GM21529 (cell line): ENCODE results near the gene SORCS3.

Source experiments
- ATAC-seq: cut with Tn5 transposase; IDR thresholded peaks from one replicate; pipeline ENCODE4 v1.9.1; 2021; ENCODE audit not compliant: unreplicated experiment

The SORCS3 gene

GRCh38 chr10:104989880-104990279 lies 348.8 kb downstream of the SORCS3 start:
- no peak for ATAC-seq

GRCh38 chr10:104993085-104993484 lies 352.0 kb downstream of the SORCS3 start:
- no peak for ATAC-seq

DNA sequence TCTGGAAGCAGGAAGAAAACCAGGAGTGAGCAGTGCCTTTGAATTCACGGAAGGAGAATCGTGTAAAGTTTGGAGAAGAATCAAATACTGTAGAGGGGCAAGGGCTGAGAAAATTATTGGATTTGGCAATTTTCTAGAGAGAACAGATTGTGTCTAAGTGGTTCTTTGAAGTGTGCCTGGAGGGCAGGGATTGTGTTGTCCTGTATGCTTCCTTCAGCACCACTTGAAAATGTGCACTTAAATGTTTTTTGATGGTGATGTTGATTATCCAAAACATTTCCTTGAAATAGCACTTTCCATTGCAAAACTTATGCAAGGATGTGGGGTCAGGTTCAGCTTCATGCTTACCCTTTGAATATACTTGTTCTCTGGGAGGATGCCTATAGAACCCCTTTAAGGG lies 360.2 kb downstream of the SORCS3 start:
- no peak for ATAC-seq

DNA sequence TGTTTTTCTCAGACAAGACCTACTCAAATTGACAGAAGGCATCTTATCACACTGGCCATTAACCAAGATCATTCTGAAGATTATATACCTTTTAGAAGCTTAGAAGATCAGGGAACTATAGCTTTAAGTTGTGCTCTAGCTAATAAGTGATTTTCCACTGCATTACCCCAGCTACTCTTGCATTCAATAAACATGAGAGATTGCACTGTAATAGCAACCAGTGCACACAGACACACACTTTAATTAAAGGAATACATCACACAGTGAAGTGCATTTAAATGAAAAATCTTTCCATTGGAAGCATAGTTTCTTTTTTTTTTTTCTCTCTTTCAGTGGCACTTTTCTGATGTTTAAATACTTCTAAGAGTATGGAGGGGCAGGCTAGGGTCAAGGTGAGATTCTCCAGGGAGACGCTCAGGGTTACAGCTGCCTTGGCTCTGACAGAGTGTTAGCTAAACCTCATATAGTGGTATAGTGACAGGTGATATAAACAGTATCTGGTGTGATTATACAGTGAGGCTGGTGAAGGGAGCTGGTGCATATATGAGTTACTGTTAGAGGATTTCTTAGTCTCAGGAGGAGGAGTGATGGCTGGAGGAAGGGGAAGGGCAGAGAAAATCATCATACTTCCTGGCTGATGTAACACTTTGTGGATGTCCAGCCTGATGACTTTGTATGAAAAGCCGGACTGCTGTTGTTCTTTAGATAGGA lies 369.5 kb downstream of the SORCS3 start:
- no peak for ATAC-seq

GRCh38 chr10:105017116-105017515 lies 376.0 kb downstream of the SORCS3 start:
- ATAC-seq, result no peak

- no peak for ATAC-seq
Observed at GRCh38 chr10:105017691-105018090, 376.6 kb downstream of the SORCS3 start.

DNA sequence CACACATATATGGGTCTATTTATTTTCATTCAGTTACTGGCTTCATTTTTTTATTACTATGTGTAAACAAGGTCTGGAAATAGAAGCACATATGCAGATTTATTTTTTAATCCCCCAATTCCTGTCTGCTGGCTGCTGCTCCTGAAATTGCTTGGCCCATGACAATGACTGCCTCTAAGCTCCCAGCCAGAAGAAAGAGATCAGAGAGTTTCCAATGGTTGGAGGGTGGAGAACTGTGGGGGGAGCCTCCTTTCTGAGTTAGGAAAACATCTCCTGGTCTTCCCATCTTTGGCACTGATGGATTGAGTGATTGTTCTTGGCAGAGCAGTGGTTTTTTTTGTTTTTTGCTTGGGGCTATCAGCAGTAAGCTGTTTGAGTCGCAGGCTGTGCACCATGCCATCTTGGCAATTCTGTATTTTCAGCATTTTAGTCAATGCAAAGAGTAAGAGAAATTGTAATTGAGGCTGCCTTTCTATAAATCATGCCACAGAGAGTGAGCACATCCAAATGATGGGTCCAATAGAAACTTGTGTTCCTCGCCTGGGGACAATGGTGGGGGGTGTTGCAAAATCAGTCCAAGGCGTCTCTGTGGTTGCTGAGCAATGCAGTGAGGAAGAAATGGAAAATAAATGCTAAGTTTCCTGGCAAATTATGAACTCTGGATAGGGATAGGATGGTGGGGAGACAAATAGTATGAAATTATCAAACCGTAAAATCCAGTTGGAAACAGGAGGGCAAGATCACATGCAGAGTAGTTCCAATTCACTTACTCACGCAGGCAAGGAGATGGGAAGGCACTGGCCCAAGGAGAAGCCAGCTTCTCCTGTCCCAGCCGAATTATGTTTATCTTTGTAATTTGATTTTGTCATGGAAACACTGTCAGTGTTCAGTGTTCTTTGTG lies 382.4 kb downstream of the SORCS3 start:
- ATAC-seq, result no peak

DNA sequence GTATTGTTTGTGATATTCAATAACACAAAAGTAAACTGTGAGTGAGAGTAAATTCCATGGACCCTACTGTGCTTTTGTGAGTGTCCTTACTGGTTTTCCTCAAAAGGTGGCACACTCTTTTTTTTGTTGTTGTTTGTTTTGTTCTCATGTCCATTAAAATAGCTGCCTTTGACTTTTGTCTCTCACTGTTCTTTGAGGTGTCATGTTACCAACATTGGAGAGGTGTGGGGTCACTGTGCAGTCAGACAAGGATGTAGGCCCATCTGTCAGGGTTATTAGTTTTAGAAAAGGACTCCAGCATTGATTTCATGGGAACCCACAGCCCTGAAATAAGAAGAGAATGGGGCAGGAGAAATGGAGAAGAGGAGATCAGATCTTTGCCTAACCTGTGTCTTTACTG lies 383.1 kb downstream of the SORCS3 start:
- ATAC-seq, result no peak

- ATAC-seq, result no peak
Observed at GRCh38 chr10:105025092-105025491, 384.0 kb downstream of the SORCS3 start.

DNA sequence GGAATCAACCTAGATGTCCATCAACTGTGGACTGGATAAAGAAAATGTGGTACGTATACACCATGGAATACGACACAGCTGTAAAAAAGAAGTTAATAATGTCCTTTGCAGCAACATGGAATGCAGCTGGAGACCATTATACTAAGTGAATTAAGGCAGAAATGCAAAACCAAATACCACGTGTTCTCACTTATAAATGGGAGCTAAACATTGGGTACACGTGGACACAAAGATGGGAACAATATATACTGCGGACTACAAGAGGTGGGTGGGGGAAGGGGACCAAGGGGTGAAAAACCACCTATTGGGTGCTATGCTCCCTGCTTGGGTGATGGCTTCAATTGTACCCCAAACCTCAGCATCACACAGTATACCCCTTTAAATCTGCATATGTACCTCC lies 385.5 kb downstream of the SORCS3 start:
- ATAC-seq, result no peak

- no peak for ATAC-seq
Observed at GRCh38 chr10:105029286-105029685, 388.2 kb downstream of the SORCS3 start.

DNA sequence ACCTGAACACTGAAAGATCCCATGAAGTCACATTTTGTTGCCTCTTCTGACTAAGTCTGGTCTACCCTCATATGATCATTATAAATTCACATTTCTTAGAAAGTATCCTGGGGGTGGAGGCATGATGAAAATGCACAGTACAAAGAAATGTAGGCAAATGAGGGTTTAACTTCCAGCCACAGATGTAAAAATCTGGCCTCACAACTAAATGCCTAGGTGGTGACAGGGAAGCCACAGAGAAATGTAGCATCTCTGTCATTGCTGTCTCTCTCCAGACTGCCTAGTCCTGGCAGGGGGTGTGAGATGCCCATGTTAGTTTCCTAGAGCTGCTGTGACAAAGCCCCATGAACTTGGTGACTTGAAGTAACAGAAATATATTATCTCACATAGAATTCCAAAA lies 395.9 kb downstream of the SORCS3 start:
- ATAC-seq, result no peak

DNA sequence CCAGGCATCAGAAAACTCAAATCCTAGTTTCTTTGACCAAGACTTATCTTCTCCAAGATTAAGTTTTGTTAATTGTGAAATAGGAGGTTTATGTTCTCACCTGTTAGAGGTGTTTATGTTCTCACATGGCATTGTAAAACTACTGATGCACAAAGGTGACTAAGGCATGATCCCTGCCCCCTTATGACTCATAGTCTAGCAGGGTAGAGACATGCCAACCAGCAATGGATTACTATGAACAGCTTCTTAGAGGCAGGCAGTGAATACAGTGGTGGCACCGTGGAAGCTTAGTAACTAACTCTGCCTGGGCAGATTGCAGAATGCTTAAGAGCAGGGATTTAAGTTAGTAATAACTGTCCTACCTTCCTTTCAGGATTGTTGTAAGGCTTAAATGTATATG lies 400.9 kb downstream of the SORCS3 start:
- ATAC-seq, result no peak

DNA sequence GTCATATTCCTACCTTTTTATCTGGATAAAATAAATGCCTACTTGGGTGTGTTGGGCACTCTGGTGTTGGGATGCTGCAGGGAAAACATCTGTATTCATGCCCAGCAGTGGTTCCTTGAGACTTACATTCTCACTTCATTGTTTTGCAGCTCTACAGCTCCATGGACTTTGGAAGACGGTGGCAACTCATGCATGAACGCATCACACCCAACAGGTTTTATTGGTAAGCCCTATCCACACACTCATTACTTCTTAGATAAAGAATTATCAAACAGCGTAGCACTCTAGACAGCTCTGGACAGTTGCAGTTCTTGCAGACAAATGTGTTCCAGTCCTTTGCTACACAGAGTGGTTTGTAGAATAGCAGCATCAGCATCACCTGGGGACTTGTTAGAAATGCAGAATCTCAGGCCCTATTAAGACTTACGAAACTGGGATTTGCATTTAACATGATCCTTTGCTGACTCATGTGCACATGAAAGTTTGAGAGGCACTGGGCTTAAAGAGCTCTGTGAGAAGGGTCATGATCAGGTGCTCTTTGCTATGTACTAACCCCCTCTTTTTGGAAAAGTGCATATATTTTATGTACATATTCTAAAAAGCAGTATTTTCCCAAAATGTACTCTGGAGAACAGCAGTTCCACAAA lies 401.9 kb downstream of the SORCS3 start:
- ATAC-seq, result no peak

- ATAC-seq, result no peak
Observed at GRCh38 chr10:105044902-105045301, 403.8 kb downstream of the SORCS3 start.

GRCh38 chr10:105056413-105056812 lies 415.3 kb downstream of the SORCS3 start:
- ATAC-seq, result no peak

- ATAC-seq, result no peak
Observed at GRCh38 chr10:105062951-105063350, 421.9 kb downstream of the SORCS3 start.

GRCh38 chr10:105063796-105064195 lies 422.7 kb downstream of the SORCS3 start:
- no peak for ATAC-seq

- no peak for ATAC-seq
Observed at GRCh38 chr10:105068497-105068896, 427.4 kb downstream of the SORCS3 start.

- ATAC-seq, result no peak
Observed at GRCh38 chr10:105070249-105070648, 429.2 kb downstream of the SORCS3 start.

- ATAC-seq, result no peak
Observed at GRCh38 chr10:105070952-105071351, 429.9 kb downstream of the SORCS3 start.

DNA sequence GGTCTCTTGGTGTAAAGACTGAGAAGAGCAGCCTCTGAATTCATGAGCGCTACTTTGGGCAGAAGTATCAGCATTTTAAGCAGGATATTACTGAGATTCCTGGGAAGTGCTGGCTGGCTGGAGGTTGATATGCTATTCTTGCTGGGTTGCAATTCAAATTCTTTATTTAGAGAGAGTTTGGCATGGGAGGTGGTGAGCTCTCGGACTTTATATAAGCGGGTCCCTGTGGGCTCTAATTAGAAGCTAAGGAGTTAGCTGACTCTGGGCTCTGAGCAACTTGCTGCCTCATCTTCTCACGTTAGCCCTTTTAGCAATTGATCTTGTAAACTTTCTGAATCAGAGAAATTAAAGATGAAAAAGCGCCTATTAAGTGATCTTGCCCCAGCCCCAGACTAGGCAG lies 430.9 kb downstream of the SORCS3 start:
- no peak for ATAC-seq
